ENCODE measurements around the gene CCDC93.

The CCDC93 gene, protein sequence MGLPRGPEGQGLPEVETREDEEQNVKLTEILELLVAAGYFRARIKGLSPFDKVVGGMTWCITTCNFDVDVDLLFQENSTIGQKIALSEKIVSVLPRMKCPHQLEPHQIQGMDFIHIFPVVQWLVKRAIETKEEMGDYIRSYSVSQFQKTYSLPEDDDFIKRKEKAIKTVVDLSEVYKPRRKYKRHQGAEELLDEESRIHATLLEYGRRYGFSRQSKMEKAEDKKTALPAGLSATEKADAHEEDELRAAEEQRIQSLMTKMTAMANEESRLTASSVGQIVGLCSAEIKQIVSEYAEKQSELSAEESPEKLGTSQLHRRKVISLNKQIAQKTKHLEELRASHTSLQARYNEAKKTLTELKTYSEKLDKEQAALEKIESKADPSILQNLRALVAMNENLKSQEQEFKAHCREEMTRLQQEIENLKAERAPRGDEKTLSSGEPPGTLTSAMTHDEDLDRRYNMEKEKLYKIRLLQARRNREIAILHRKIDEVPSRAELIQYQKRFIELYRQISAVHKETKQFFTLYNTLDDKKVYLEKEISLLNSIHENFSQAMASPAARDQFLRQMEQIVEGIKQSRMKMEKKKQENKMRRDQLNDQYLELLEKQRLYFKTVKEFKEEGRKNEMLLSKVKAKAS

DNA sequence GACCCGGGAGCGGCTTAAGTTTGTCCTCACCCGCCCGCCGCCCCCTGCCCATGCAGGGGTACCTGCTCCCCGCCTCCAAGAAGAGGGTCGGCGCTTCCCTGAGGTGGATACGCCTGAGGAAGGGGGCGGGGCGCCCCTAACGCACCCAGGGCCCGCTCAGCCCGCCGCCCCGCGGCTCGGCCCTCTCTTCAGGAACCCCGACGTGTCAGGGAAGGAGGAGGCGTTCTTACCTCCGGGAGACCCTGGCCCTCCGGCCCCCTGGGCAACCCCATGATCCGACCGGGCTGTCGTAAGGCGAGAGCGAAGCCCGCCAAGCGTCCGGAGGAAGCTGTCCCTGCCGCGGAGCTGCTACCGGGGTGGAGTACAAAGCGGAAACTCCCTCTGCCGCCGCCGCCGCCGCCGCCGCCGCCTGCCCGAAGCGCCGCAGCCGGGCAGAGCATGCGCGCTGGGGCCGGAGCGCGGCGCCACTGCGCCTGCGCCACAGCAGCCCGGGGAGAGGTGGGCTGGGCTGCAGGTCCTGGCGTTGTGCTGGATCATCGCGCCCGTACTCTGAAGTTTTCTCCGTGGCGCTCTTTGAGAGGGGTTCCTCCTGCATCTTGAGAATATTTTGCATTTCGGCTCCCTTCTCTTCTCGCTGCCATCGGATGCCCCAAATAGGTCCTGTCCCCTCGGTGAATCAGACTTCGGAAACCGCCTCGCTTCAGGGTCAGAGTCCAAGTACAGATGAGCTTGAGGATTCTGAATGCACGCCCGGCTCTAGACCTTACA lies at the start of gene CCDC93:
Gene CCDC93, minus strand, starts transcription at position 347 of the 768 bp plus-strand sequence. Its CDS starts 75 bp downstream, at position 272.
- TF ChIP-seq, protein P1, sequence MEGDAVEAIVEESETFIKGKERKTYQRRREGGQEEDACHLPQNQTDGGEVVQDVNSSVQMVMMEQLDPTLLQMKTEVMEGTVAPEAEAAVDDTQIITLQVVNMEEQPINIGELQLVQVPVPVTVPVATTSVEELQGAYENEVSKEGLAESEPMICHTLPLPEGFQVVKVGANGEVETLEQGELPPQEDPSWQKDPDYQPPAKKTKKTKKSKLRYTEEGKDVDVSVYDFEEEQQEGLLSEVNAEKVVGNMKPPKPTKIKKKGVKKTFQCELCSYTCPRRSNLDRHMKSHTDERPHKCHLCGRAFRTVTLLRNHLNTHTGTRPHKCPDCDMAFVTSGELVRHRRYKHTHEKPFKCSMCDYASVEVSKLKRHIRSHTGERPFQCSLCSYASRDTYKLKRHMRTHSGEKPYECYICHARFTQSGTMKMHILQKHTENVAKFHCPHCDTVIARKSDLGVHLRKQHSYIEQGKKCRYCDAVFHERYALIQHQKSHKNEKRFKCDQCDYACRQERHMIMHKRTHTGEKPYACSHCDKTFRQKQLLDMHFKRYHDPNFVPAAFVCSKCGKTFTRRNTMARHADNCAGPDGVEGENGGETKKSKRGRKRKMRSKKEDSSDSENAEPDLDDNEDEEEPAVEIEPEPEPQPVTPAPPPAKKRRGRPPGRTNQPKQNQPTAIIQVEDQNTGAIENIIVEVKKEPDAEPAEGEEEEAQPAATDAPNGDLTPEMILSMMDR (conservative IDR thresholded peaks at IDR 0.05; ENCODE audit: low read depth), result no peak
- POLR2A ChIA-PET (ENCODE audit: low non-redundant PET), result no interaction called here
- DNase-seq (ENCODE audit: low spot score), result peak; percentile 99
- CTCF ChIA-PET, result interaction anchor here (0.5 to 0.9 kb wide), 3 partner anchors 9 to 42 kb away, joined by 3 to 4 read pairs (median 3); no protein-coding TSS in a partner anchor
- H3K27ac ChIP-seq, result peak within 1 kb of the TSS; percentile 86

DNA sequence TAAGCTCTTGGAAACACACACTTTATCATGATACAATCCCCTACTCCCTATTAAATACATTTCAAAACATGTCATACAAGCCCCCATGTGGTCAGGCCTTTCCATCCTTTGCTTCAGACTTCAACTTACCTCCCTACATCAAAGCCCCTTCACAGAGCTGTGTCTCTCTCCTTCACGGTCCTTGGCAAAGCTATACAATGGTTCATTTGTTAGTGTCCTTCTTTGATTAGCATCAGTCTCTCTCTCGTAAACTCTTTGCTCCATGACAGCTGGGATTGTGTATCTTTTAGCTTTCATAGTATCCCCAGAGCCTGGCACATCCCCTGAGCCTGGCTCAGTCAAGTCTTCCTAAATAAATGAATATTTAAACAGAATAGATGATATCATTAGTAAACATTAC lies 48.8 kb upstream of the CCDC93 start:
- DNase-seq (ENCODE audit: low spot score), result no peak
- ChIA-PET POLR2A (ENCODE audit: low non-redundant PET) (no interaction called here), CTCF (interaction anchor here (0.6 to 2.7 kb wide), 2 partner anchors 15 to 775 kb away, joined by 4 to 18 read pairs; no protein-coding TSS in a partner anchor)
- no peak overlapping the region for H3K27ac ChIP-seq
- TF ChIP-seq, protein P1 (conservative IDR thresholded peaks at IDR 0.05; ENCODE audit: low read depth), result no peak

DNA sequence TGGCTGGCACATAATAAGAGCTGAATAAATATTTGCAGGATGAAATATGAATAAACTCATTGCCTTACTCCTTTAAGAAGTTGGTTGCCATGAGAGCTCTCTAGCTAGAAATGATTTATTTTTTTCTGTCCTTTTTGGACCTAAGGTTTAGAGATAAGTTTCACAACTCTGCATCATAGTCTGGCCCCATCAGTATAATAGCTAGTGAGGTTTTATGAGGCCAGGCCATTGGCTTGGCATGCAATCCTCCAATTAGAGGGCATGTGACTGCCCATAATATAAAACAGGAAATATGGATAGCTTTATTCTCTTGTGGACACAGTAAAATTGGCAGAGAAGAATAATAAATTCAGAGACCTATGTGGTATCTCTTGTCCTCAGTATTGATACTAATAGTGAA lies 48.2 kb upstream of the CCDC93 start:
- ChIA-PET CTCF (interaction anchor here (0.6 to 2.7 kb wide), 3 partner anchors 15 to 41 kb away, joined by 5 to 18 read pairs (median 5); no protein-coding TSS in a partner anchor), POLR2A (ENCODE audit: low non-redundant PET) (no interaction called here)
- TF ChIP-seq, protein P1 (conservative IDR thresholded peaks at IDR 0.05; ENCODE audit: low read depth), result no peak
- DNase-seq (ENCODE audit: low spot score), result peak; percentile 9
- no peak overlapping the region for H3K27ac ChIP-seq

DNA sequence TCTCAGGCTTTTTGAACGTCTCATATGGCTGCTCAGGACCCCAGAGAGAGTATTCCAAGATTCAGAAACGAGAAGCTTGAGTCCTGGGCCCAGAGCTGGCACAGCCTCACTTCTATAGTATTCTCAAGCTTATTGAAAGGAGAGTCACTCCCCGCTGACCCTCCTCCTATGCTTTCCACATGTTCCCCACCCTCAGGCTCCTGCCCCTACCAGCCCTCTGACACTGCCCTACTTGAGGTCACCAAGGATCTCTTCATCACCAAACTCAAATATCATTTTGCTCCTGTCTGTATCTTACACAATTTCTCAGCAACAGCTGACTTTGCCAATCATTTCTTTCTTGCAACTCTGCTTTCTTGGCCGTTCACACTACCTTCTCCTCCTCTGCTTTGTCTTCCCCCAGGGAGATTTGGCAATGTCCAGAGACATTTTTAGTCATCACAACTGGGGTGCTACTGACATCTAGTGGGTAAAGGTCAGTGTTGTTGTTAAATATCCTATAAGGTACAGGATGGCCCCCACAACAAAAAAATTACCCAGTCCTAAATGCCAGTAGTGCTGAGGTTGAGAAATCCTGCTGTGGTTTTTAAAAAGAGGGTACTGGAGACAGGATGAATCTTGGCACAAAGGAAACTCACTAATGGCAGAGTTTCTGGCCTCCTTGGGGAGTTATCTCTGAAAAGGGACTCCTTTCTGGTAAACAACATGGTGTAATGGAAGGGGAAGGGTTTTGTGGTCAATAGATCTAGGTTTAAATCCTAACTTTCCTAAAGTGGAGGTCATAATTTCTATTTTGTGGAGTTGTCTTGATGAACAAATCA lies 47.5 kb upstream of the CCDC93 start:
- POLR2A ChIA-PET (ENCODE audit: low non-redundant PET), result no interaction called here
- no peak overlapping the region for H3K27ac ChIP-seq
- TF ChIP-seq, protein P1 (conservative IDR thresholded peaks at IDR 0.05; ENCODE audit: low read depth), result peak; percentile 24; the same call in 1 of the 2 replicates
- CTCF ChIA-PET, result interaction anchor here (0.6 to 2.7 kb wide), 4 partner anchors 13 to 69 kb away, joined by 3 to 18 read pairs (median 4); no protein-coding TSS in a partner anchor
- DNase-seq (ENCODE audit: low spot score), result peak; percentile 48

DNA sequence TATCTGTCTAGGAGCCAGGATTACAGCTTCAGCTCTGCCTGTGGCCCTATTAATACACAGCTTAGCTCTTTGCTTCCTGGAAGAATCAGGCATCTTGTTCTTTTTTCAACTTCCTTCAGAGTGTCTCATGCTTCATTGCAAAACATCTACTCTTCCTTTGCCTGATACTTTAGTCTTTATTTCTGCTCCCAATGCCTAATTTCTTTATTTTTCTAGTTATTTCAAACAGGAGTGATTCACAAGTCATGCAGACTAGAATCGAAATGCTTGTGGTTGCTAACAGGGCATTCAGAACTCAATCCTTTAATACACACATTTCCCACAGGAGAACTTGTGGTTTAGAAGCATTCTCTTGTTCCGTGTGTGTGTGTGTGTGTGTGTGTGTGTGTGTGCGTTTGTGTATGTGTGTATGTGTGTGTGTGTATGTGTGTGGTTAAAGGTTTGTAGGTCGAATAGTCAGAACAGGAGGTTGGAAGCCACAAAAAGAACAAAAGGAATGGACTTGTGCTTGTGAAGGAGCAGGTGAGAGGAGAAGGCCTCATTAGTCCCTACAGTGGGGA lies 46.1 kb upstream of the CCDC93 start:
- ChIA-PET POLR2A (ENCODE audit: low non-redundant PET) (no interaction called here), CTCF (interaction anchor here (0.6 to 1.7 kb wide), 2 partner anchors 14 to 190 kb away, joined by 3 to 4 read pairs; no protein-coding TSS in a partner anchor)
- no peak overlapping the region for H3K27ac ChIP-seq
- TF ChIP-seq, protein P1 (conservative IDR thresholded peaks at IDR 0.05; ENCODE audit: low read depth), result no peak
- no peak for DNase-seq (ENCODE audit: low spot score)

All from RWPE1 (cell line).